ENCODE measurements around the gene GALNT7.
A peak's percentile ranks its signal among the peaks of the same experiment; 100 is the strongest.

Gene GALNT7

GRCh38 chr4:173346074-173346473, 177.5 kb downstream of the GALNT7 start:
- no peak for DNase-seq (ENCODE audit: low read depth)
- H3K4me3 ChIP-seq (ENCODE audit: low read depth, low read length), result no peak overlapping the region
- in situ Hi-C loops (cut with HindIII; ENCODE audit: low sequenced_read_pairs), result no loop called here
- no peak for TF ChIP-seq CTCF (IDR thresholded peaks at IDR 0.05; ENCODE audit: low read depth, low read length, missing control alignments)

- no peak for DNase-seq (ENCODE audit: low read depth)
- TF ChIP-seq CTCF (IDR thresholded peaks at IDR 0.05; ENCODE audit: low read depth, low read length, missing control alignments), result no peak
- in situ Hi-C loops (cut with HindIII; ENCODE audit: low sequenced_read_pairs), result no loop called here
Measured at GRCh38 chr4:173347467-173347866, 178.9 kb downstream of the GALNT7 start.

GRCh38 chr4:173357939-173358338, 189.3 kb downstream of the GALNT7 start:
- TF ChIP-seq CTCF (IDR thresholded peaks at IDR 0.05; ENCODE audit: low read depth, low read length, missing control alignments), result no peak
- DNase-seq (ENCODE audit: low read depth), result no peak
- no peak overlapping the region for H3K4me3 ChIP-seq (ENCODE audit: low read depth, low read length)
- in situ Hi-C loops (cut with HindIII; ENCODE audit: low sequenced_read_pairs), result no loop called here

More at GRCh38 chr4:173347467-173347866, 178.9 kb downstream of the GALNT7 start:
- no peak overlapping the region for H3K4me3 ChIP-seq (ENCODE audit: low read depth, low read length)

GRCh38 chr4:173360587-173361221, 192.1 kb downstream of the GALNT7 start:
- TF ChIP-seq CTCF (IDR thresholded peaks at IDR 0.05; ENCODE audit: low read depth, low read length, missing control alignments), result peak; percentile 38
- in situ Hi-C loops (cut with HindIII; ENCODE audit: low sequenced_read_pairs), result no loop called here
- H3K4me3 ChIP-seq (ENCODE audit: low read depth, low read length), result no peak overlapping the region
- DNase-seq (ENCODE audit: low read depth), result no peak

GRCh38 chr4:173362666-173363065, 194.1 kb downstream of the GALNT7 start:
- in situ Hi-C loops (cut with HindIII; ENCODE audit: low sequenced_read_pairs), result no loop called here
- H3K4me3 ChIP-seq (ENCODE audit: low read depth, low read length), result no peak overlapping the region
- no peak for DNase-seq (ENCODE audit: low read depth)
- TF ChIP-seq CTCF (IDR thresholded peaks at IDR 0.05; ENCODE audit: low read depth, low read length, missing control alignments), result no peak

- no peak for DNase-seq (ENCODE audit: low read depth)
- no peak overlapping the region for H3K4me3 ChIP-seq (ENCODE audit: low read depth, low read length)
- TF ChIP-seq CTCF (IDR thresholded peaks at IDR 0.05; ENCODE audit: low read depth, low read length, missing control alignments), result no peak
- in situ Hi-C loops (cut with HindIII; ENCODE audit: low sequenced_read_pairs), result no loop called here
Measured at GRCh38 chr4:173365359-173365996, 196.9 kb downstream of the GALNT7 start.

Data from astrocyte of the cerebellum (primary cell).